Common myeloid progenitor, CD34-positive (primary cell): ENCODE measurements around the gene TTL. TPM values are rescaled to one million over a fixed set of nuclear protein-coding genes. Genes with fewer than 3 reads are reported as not detected.
A peak's percentile ranks its signal among the peaks of the same experiment; 100 is the strongest.
"Not testable (repeated sequence)": the region's sequence is repeated elsewhere in the genome, so short reads cannot be mapped to it uniquely, and the experiment has no call there.

ENCODE experiments used
- CTCF ChIA-PET: fragments of 350-600 bp; sonication (Branson Sonifier 250); formaldehyde crosslinking; loops from one replicate; lab custom pipeline; 2021; ENCODE audit warnings: antibody characterized with exemption; lab: Charles Lee
- POLR2A ChIA-PET: fragments of 350-600 bp; sonication (Branson Sonifier 250); formaldehyde crosslinking; loops from one replicate; lab custom pipeline; 2021; ENCODE audit warnings: antibody characterized with exemption; lab: Charles Lee
- DNase-seq, 3 donors: peaks; one replicate each; pipeline versions ENCODE4 v3.0.0 to v3.0.0-alpha.2; 2013
- H3K27ac ChIP-seq, 2 experiments: 1 replicate in 1 of 2; 2 replicates in 1 of 2; pipeline ENCODE4 v1.7.0; 2013; ENCODE audit warnings: inconsistent platforms in 2 of 2, low read length in 2 of 2, mild to moderate bottlenecking in 2 of 2, low read depth in 1 of 2, moderate library complexity in 1 of 2; ENCODE audit not compliant: severe bottlenecking in 2 of 2, insufficient read depth in 1 of 2, poor library complexity in 1 of 2
- H3K27me3 ChIP-seq, 5 experiments: replicated peaks in 2 of 5; 1 replicate in 3 of 5; 2 replicates in 2 of 5; pipeline versions ENCODE4 v1.6.1 to v1.7.0; 2013; ENCODE audit warnings: low read length in 4 of 5, mild to moderate bottlenecking in 2 of 5, moderate library complexity in 2 of 5, inconsistent platforms in 1 of 5; ENCODE audit not compliant: insufficient read depth in 5 of 5, control insufficient read depth in 4 of 5
- H3K36me3 ChIP-seq, 4 experiments: 1 replicate in 2 of 4; 2 replicates in 2 of 4; pipeline versions ENCODE4 v1.6.1 to v1.7.0; 2013; ENCODE audit warnings: low read length in 3 of 4, control low read depth in 1 of 4, mild to moderate bottlenecking in 1 of 4; ENCODE audit not compliant: control insufficient read depth in 4 of 4, insufficient read depth in 4 of 4
- H3K4me1 ChIP-seq, 4 experiments: 1 replicate in 3 of 4; 2 replicates in 1 of 4; pipeline versions ENCODE4 v1.6.1 to v1.7.1; 2013; ENCODE audit warnings: low read length in 3 of 4, mild to moderate bottlenecking in 3 of 4, control low read depth in 1 of 4, inconsistent platforms in 1 of 4, moderate library complexity in 1 of 4; ENCODE audit not compliant: control insufficient read depth in 4 of 4, insufficient read depth in 4 of 4; ENCODE audit errors: control extremely low read depth in 1 of 4
- H3K4me3 ChIP-seq, 7 experiments: 1 replicate in 4 of 7; 2 replicates in 3 of 7; pipeline versions ENCODE4 v1.5.1 to v1.7.0; 2013; ENCODE audit warnings: mild to moderate bottlenecking in 7 of 7, low read length in 6 of 7, moderate library complexity in 6 of 7, inconsistent platforms in 2 of 7, low read depth in 2 of 7, control low read depth in 1 of 7; ENCODE audit not compliant: insufficient read depth in 4 of 7, control insufficient read depth in 1 of 7; ENCODE audit errors: extremely low read depth in 1 of 7
- H3K9me3 ChIP-seq, 5 experiments: 1 replicate in 4 of 5; 2 replicates in 1 of 5; pipeline versions ENCODE4 v1.6.1 to v1.7.1; 2013; ENCODE audit warnings: low read length in 4 of 5, mild to moderate bottlenecking in 2 of 5, inconsistent platforms in 1 of 5, low read depth in 1 of 5, moderate library complexity in 1 of 5; ENCODE audit not compliant: control insufficient read depth in 4 of 5, insufficient read depth in 2 of 5; ENCODE audit errors: control extremely low read depth in 1 of 5
- WGBS: methylation state at CpG from one replicate; pipeline ENCODE4 v1.1.5; 2013; ENCODE audit not compliant: insufficient coverage; 5-methylcytosine and 5-hydroxymethylcytosine counted together
- polyA plus RNA-seq: library from polyadenylated mRNA; unstranded; fragments of 120-200 nt; gene quantifications from one replicate; pipeline ENCODE4 v1.2.1, GENCODE V29; 2013

TTL gene
- 23.5 TPM for polyA plus RNA-seq

- Histone ChIP-seq H3K27me3 (no peaks in the 10 kb centered on the region), H3K4me3 (peak within 1 kb of the TSS; percentile 83 to 97 (median 94)), H3K9me3 (no peaks in the 10 kb centered on the region), H3K36me3 (peaks cover 0 to 13% (median 2%) of the 10 kb centered on the region in 4 experiments), H3K27ac (peak within 1 kb of the TSS; percentile 46 to 81), H3K4me1 (peaks cover 8 to 30% (median 21%) of the 10 kb centered on the region in 4 experiments)
- ChIA-PET POLR2A (no interaction called here), CTCF (interaction anchor here (1.4 to 2.7 kb wide), 6 partner anchors 10 to 221 kb away, joined by 3 to 15 read pairs (median 6); no protein-coding TSS in a partner anchor)
- 0% methylated on average over 73 of the region's 82 CpGs for WGBS
- DNase-seq: peak; percentile 67 to 84 (median 76)
Measured at GRCh38 chr2:112481528-112482233, at the start of gene TTL. TSS of gene TTL (plus strand) at chr2:112482156. CDS start at chr2:112482345, 189 bp downstream.

GRCh38 chr2:112432390-112432734 is 49.6 kb upstream of the TTL start:
- H3K36me3 ChIP-seq, H3K27me3 ChIP-seq, H3K4me1 ChIP-seq, POLR2A ChIA-PET, H3K27ac ChIP-seq, H3K9me3 ChIP-seq, CTCF ChIA-PET: not testable (repeated sequence)
- 82% methylated on average over 2 of the region's 22 CpGs for WGBS
- H3K4me3 ChIP-seq: peak overlapping the region; percentile 3 to 72 (median 62)
- peak in 2 of 3 donors; percentile 3 to 27 for DNase-seq

GRCh38 chr2:112432735-112433479 is 49.0 kb upstream of the TTL start:
- H3K4me1 ChIP-seq, H3K27me3 ChIP-seq, H3K9me3 ChIP-seq, H3K27ac ChIP-seq, H3K36me3 ChIP-seq: not testable (repeated sequence)
- ChIA-PET POLR2A (interaction anchor here (0.6 kb wide), 1 partner anchor 171 kb away, joined by 3 read pairs; no protein-coding TSS in a partner anchor), CTCF (interaction anchor here (0.6 to 1.3 kb wide), 3 partner anchors 176 to 238 kb away, joined by 3 to 8 read pairs (median 3); no protein-coding TSS in a partner anchor)
- 57% methylated on average over 53 of the region's 98 CpGs for WGBS
- peak; percentile 11 to 39 (median 29) for DNase-seq
- H3K4me3 ChIP-seq: peak overlapping the region; percentile 3 to 72 (median 62)

GRCh38 chr2:112433480-112433879 is 48.5 kb upstream of the TTL start, which contains the start of gene RGPD8:
TSS of gene RGPD8 (minus strand) at chr2:112433645. CDS start at chr2:112433453, 192 bp downstream.
- ChIA-PET CTCF (interaction anchor here (0.6 to 1.3 kb wide), 4 partner anchors 176 to 317 kb away, joined by 3 to 8 read pairs (median 4); no protein-coding TSS in a partner anchor), POLR2A (interaction anchor here (0.6 kb wide), 1 partner anchor 171 kb away, joined by 3 read pairs; no protein-coding TSS in a partner anchor)

GRCh38 chr2:112433932-112434730 is 47.8 kb upstream of the TTL start:
- H3K9me3 ChIP-seq: no peaks in the 10 kb centered on the region
- 89% methylated on average over 16 of the region's 31 CpGs for WGBS
- DNase-seq: peak in 1 of 3 donors; percentile 8
- H3K36me3 ChIP-seq: no peaks in the 10 kb centered on the region
- ChIA-PET POLR2A (interaction anchor here (0.6 kb wide), 1 partner anchor 471 kb away, joined by 3 read pairs; no protein-coding TSS in a partner anchor), CTCF (interaction anchor here (1.0 to 1.3 kb wide), 3 partner anchors 177 to 317 kb away, joined by 3 to 8 read pairs (median 4); no protein-coding TSS in a partner anchor)
- H3K27me3 ChIP-seq: no peaks in the 10 kb centered on the region
- H3K4me3 ChIP-seq: no peak overlapping the region
- H3K27ac ChIP-seq: no peak overlapping the region
- peaks cover 0 to 6% (median 3%) of the 10 kb centered on the region in 4 experiments for H3K4me1 ChIP-seq

More at GRCh38 chr2:112433480-112433879, 48.5 kb upstream of the TTL start, which contains the start of gene RGPD8:
- H3K4me1 ChIP-seq, H3K27me3 ChIP-seq, H3K9me3 ChIP-seq, H3K27ac ChIP-seq, H3K36me3 ChIP-seq: not testable (repeated sequence)
- DNase-seq: peak; percentile 89 to 95 (median 91)
- H3K4me3 ChIP-seq: peak within 1 kb of the TSS; percentile 3 to 72 (median 62)
- WGBS: 0% methylated on average over 9 of the region's 26 CpGs

GRCh38 chr2:112434890-112435715 is 46.9 kb upstream of the TTL start:
- POLR2A ChIA-PET, H3K9me3 ChIP-seq, H3K36me3 ChIP-seq, DNase-seq, H3K27ac ChIP-seq, H3K27me3 ChIP-seq, H3K4me1 ChIP-seq, H3K4me3 ChIP-seq: not testable (repeated sequence)
- CTCF ChIA-PET: interaction anchor here (1.0 to 1.3 kb wide), 2 partner anchors 313 to 318 kb away, joined by 3 to 4 read pairs; no protein-coding TSS in a partner anchor
- 97% methylated on average over 22 of the region's 33 CpGs for WGBS
